Globus pallidus (tissue), 1 donor: ENCODE data around the gene KDM3B.
"Not testable (repeated sequence)": the region's sequence is repeated elsewhere in the genome, so short reads cannot be mapped to it uniquely, and the experiment has no call there.

Experiments used
- DNase-seq: peaks from one replicate; pipeline ENCODE4 v3.0.0-alpha.2; 2015; ENCODE audit warnings: low spot score

Gene KDM3B

GRCh38 chr5:138466125-138466899 lies 113.8 kb downstream of the KDM3B start:
- DNase-seq: no peak

- DNase-seq: no peak
Measured at GRCh38 chr5:138466900-138467710, 114.6 kb downstream of the KDM3B start.

- no peak for DNase-seq
Measured at GRCh38 chr5:138467711-138468132, 115.2 kb downstream of the KDM3B start.

- DNase-seq: no peak
Measured at GRCh38 chr5:138468133-138468965, 115.9 kb downstream of the KDM3B start.

- DNase-seq: no peak
Measured at GRCh38 chr5:138468966-138469539, 116.6 kb downstream of the KDM3B start.

GRCh38 chr5:138469540-138470321 lies 117.2 kb downstream of the KDM3B start:
- DNase-seq: no peak

- no peak for DNase-seq
Measured at GRCh38 chr5:138470322-138471051, 118.0 kb downstream of the KDM3B start.

GRCh38 chr5:138471052-138471361 lies 118.5 kb downstream of the KDM3B start:
- no peak for DNase-seq

GRCh38 chr5:138472353-138472752 lies 119.9 kb downstream of the KDM3B start:
- no peak for DNase-seq

GRCh38 chr5:138473151-138473550 lies 120.7 kb downstream of the KDM3B start:
- DNase-seq: not testable (repeated sequence)

GRCh38 chr5:138476918-138477317 lies 124.4 kb downstream of the KDM3B start:
- DNase-seq: no peak

GRCh38 chr5:138482638-138483037 lies 130.2 kb downstream of the KDM3B start:
- DNase-seq: no peak
